Measurements from ENCODE around the gene SEC62. TPM values are rescaled to one million over a fixed set of nuclear protein-coding genes. Genes with fewer than 3 reads are reported as not detected.

SEC62 gene
- total RNA-seq, 4 donors from 2014 or later = 90.9 to 124 (median 104) TPM

GRCh38 chr3:169954142-169954756 is 12.4 kb upstream of the SEC62 start:
- Histone ChIP-seq H3K4me3 (replicated peaks in 1 of 3) (no peak overlapping the region), H3K36me3 (no peaks in the 10 kb centered on the region), H3K9me3 (no peaks in the 10 kb centered on the region), H3K27ac (peak overlapping the region; percentile 64 to 78 (median 69)), H3K27me3 (no peaks in the 10 kb centered on the region), H3K4me1 (peaks cover 9 to 21% of the 10 kb centered on the region in 2 donors)
- TF ChIP-seq POLR2A (IDR thresholded peaks at IDR 0.05) (peak in 1 of 2 donors; percentile 37), CTCF (IDR thresholded peaks at IDR 0.05) (no peak)
- DNase-seq = no peak
- WGBS, 2 donors = 36 to 42% methylated on average over 6 of the region's 6 CpGs
- intact Hi-C loops (cut with DNase I) = no loop called here

- H3K27me3 ChIP-seq = no peaks in the 10 kb centered on the region
- H3K27ac ChIP-seq = no peak overlapping the region
- no peaks in the 10 kb centered on the region for H3K9me3 ChIP-seq
- 93 to 98% methylated on average over 2 of the region's 2 CpGs for WGBS, 2 donors
- TF ChIP-seq CTCF (IDR thresholded peaks at IDR 0.05) = no peak
- TF ChIP-seq POLR2A (IDR thresholded peaks at IDR 0.05) = no peak
- no peak overlapping the region for H3K4me3 ChIP-seq (replicated peaks in 1 of 3)
- intact Hi-C loops (cut with DNase I) = no loop called here
- no peaks in the 10 kb centered on the region for H3K36me3 ChIP-seq
- DNase-seq = no peak
- peaks cover 0 to 11% of the 10 kb centered on the region in 2 donors for H3K4me1 ChIP-seq
These were observed 11.2 kb upstream of the SEC62 start for GRCh38 chr3:169955406-169955805.

- no peak overlapping the region for H3K27ac ChIP-seq
- H3K36me3 ChIP-seq = no peaks in the 10 kb centered on the region
- TF ChIP-seq CTCF (IDR thresholded peaks at IDR 0.05) (no peak), POLR2A (IDR thresholded peaks at IDR 0.05) (no peak)
- H3K9me3 ChIP-seq = no peaks in the 10 kb centered on the region
- intact Hi-C loops (cut with DNase I) = no loop called here
- 64 to 76% methylated on average over 2 of the region's 2 CpGs for WGBS, 2 donors
- H3K27me3 ChIP-seq = no peaks in the 10 kb centered on the region
- H3K4me3 ChIP-seq (replicated peaks in 1 of 3) = no peak overlapping the region
- DNase-seq = no peak
- H3K4me1 ChIP-seq = peaks cover 11 to 12% of the 10 kb centered on the region in 2 donors
These were observed 2.4 kb upstream of the SEC62 start for GRCh38 chr3:169964176-169964575.

- no peak for DNase-seq
- H3K27ac ChIP-seq = peak overlapping the region; percentile 93 to 97 (median 96)
- no peaks in the 10 kb centered on the region for H3K9me3 ChIP-seq
- H3K36me3 ChIP-seq = no peaks in the 10 kb centered on the region
- TF ChIP-seq POLR2A (IDR thresholded peaks at IDR 0.05) (no peak), CTCF (IDR thresholded peaks at IDR 0.05) (no peak)
- intact Hi-C loops (cut with DNase I) = loop anchor here (5.0 kb wide), 1 partner anchor 103 kb away; no protein-coding TSS in a partner anchor
- WGBS, 2 donors = 68% methylated on average over 21 of the region's 21 CpGs
- H3K27me3 ChIP-seq = no peaks in the 10 kb centered on the region
- peak overlapping the region; percentile 43 to 62 (median 44) for H3K4me3 ChIP-seq (replicated peaks in 1 of 3)
- peaks cover 17 to 24% of the 10 kb centered on the region in 2 donors for H3K4me1 ChIP-seq
These were observed 812 bp upstream of the SEC62 start for GRCh38 chr3:169965562-169966427.
